Measurements from ENCODE around the gene AKT1S1. TPM values are rescaled to one million over a fixed set of nuclear protein-coding genes. Genes with fewer than 3 reads are reported as not detected.

Gene AKT1S1
- total RNA-seq, 1 donor: 14.4 TPM

DNA sequence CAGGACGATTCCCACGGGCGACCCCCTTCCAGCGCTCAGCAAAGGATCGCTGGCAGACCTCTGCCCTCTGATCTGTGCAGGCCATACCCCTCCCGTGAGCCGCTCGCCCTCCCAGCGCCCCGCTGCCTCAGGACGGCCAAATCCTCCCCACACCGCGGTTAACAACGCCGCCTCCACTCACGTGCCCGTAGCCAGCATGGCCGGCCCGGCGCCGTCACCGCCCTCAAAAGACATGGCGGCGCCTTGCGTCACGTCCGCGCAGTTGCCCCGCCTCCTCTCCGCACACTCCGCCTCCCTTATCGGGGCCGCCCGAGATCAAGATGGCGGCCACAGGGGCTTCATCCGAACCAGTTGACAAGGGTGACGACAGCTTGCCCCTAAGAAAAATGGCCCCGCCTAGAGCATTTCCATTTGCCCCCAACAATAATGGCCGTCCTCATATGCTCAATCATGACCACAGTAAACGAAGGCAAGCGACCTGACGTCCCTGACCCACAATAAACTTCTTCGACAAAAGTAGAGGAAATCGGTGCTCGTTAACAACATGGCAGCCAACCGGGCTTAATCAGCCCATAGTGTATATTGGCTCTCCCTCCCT lies 634 bp downstream of the AKT1S1 start:
- peak; percentile 100 for DNase-seq (ENCODE audit: low read depth)
- H3K4me3 ChIP-seq (ENCODE audit: low read depth, low read length): peak overlapping the region; percentile 100
- TF ChIP-seq, protein P1, sequence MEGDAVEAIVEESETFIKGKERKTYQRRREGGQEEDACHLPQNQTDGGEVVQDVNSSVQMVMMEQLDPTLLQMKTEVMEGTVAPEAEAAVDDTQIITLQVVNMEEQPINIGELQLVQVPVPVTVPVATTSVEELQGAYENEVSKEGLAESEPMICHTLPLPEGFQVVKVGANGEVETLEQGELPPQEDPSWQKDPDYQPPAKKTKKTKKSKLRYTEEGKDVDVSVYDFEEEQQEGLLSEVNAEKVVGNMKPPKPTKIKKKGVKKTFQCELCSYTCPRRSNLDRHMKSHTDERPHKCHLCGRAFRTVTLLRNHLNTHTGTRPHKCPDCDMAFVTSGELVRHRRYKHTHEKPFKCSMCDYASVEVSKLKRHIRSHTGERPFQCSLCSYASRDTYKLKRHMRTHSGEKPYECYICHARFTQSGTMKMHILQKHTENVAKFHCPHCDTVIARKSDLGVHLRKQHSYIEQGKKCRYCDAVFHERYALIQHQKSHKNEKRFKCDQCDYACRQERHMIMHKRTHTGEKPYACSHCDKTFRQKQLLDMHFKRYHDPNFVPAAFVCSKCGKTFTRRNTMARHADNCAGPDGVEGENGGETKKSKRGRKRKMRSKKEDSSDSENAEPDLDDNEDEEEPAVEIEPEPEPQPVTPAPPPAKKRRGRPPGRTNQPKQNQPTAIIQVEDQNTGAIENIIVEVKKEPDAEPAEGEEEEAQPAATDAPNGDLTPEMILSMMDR (IDR thresholded peaks at IDR 0.05; ENCODE audit: insufficient read depth, low read length): no peak

DNA sequence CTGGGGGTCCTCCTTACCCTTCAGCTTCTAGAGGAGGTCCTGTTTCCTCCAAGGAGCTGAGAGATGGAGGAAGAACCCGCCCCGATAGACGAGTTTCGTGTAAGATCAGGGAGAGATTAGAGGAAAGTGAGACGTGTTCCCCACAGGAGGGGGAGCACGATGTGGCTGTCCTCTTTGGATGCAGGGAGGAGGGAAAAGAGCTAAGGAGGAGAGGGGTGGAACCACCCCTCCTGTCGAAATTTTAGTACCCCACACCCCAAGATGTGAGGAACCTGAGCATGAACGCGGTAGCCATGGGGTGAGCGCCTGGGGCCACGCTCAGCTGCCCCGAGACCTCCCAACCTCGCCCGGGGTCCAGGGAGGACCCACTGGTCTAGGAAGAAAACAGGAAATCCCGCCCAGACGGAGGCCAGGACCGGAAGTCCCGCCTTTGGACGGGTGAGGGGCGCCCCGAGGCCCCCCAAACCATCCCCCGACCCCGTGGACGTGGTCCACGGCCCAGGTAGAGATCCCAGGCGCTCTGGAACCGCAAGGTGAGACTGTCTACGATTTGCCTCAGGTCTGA lies 1.2 kb downstream of the AKT1S1 start:
- H3K4me3 ChIP-seq (ENCODE audit: low read depth, low read length): peak overlapping the region; percentile 100
- DNase-seq (ENCODE audit: low read depth): peak; percentile 49
- TF ChIP-seq, protein P1 (IDR thresholded peaks at IDR 0.05; ENCODE audit: insufficient read depth, low read length): no peak

DNA sequence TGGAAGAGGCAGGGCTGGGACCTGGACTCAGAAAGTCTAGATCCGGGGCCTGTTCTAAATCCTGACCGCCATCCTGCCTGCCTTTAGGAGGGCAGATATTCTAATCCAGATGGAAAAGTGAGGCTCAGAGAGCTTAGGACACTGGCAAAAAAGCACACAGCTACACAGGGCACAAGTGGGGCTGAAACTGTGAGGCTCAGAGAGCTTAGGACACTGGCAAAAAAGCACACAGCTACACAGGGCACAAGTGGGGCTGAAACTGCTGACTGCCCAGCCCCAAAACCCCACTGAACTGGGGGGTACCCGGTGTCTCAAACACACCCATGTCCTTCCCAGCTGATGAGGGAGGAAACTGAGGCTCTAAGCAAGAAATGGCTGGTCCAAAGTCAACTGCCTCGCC lies 2.0 kb downstream of the AKT1S1 start:
- peak overlapping the region; percentile 100 for H3K4me3 ChIP-seq (ENCODE audit: low read depth, low read length)
- DNase-seq (ENCODE audit: low read depth): no peak
- TF ChIP-seq, protein P1 (IDR thresholded peaks at IDR 0.05; ENCODE audit: insufficient read depth, low read length): no peak

DNA sequence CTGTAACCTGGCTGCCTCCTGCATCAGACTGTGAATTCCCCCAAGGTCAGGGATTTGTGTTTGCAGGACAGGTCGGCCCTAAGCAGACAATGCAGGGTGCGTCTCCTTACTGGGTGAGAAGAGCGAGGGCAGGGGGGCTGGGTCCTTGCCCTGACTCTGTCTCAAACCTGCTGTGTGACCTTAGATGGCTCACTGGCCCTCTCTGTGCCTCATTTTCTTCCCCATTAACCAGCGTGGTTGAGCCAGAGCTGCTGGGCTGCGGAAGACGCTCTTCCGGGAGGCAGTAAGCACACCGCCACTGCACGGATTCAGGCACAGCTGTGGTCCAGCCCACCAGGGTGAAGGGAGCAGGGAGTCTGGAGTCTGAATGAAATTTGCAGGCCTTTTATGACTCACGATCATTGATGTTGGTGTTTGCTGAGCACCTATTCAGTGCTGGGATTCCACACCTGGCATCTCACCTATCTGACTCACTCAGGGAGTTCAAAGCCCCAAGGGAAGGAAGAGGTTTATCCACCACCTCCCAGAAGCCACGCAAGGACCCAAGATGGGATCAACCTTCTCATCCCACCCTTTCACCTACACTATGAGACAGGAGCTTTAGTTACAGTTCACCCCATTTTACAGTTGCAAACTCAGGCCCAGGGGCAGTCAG lies 2.5 kb downstream of the AKT1S1 start:
- H3K4me3 ChIP-seq (ENCODE audit: low read depth, low read length): peak overlapping the region; percentile 22
- TF ChIP-seq, protein P1 (IDR thresholded peaks at IDR 0.05; ENCODE audit: insufficient read depth, low read length): no peak
- no peak for DNase-seq (ENCODE audit: low read depth)

DNA sequence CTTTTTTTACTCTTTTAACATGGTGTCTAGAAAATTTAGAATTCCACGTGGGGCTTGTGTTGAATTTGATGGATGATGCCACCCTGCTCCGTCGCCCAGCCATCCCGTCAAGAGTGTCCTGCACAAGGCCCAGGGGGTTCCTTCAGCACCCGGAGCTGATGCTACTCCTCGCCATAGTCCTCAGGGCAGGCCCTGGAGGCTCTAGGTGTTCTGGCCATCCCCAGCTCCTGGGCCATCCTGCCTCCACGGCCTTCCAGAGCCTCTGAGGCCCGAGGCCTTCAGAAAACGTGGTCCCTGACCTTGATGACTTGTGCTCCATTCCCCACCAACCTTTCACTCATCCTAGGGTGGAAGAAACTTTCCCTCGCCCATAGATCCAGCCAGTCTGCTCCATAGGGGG lies 3.3 kb downstream of the AKT1S1 start:
- TF ChIP-seq, protein P1 (IDR thresholded peaks at IDR 0.05; ENCODE audit: insufficient read depth, low read length): no peak
- no peak overlapping the region for H3K4me3 ChIP-seq (ENCODE audit: low read depth, low read length)
- DNase-seq (ENCODE audit: low read depth): no peak

DNA sequence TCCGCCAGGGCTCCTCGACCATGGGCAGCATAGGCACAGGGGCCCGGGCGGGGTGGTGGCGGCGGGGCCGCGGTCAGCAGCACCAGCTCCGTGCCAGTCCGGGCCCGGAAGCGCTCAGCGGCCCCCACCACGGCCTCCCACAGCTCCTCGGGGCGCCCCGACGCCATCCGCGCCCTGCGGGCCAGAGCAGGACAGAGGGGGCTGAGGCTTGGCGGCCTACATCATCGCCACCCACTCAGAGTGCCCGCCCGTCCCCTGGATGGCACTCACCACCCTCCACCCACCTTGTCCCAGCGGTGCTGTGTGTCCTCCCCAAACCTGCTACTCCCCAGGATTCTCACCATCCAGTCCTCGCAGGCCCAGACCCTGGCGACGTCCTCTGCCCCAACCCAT lies 4.0 kb downstream of the AKT1S1 start:
- TF ChIP-seq, protein P1 (IDR thresholded peaks at IDR 0.05; ENCODE audit: insufficient read depth, low read length): no peak
- no peak overlapping the region for H3K4me3 ChIP-seq (ENCODE audit: low read depth, low read length)
- no peak for DNase-seq (ENCODE audit: low read depth)
